GM12891 (cell line): ENCODE results near the gene STK24.

Experiments used
- PAX5 ChIP-seq: IDR thresholded peaks from 2 replicates; pipeline ENCODE4 v1.6.1; 2011; ENCODE audit warnings: low read length, moderate library complexity, mild to moderate bottlenecking; ENCODE audit not compliant: insufficient read depth, severe bottlenecking
- POLR2A ChIP-seq: IDR thresholded peaks from 2 replicates; pipeline ENCODE4 v1.6.1; 2011; ENCODE audit warnings: low read depth, low read length, control low read depth
- POLR2AphosphoS5 ChIP-seq: IDR thresholded peaks from 2 replicates; pipeline ENCODE4 v1.6.1; 2011; ENCODE audit warnings: low read depth, low read length, control low read depth
- POU2F2 ChIP-seq: IDR thresholded peaks from 2 replicates; pipeline ENCODE4 v1.6.1; 2011; ENCODE audit warnings: low read depth, mild to moderate bottlenecking, control low read depth, low read length, moderate library complexity
- TAF1 ChIP-seq: IDR thresholded peaks from 2 replicates; pipeline ENCODE4 v1.6.1; 2011; ENCODE audit warnings: low read depth, low read length, control low read depth

GRCh38 chr13:98456413-98456845 lies 120.5 kb downstream of the STK24 start:
- TF ChIP-seq POLR2AphosphoS5 (no peak), POLR2A (no peak), POU2F2 (no peak), TAF1 (no peak), PAX5 (no peak)
